SK-N-SH (cell line): ENCODE measurements around the gene THEMIS2. TPM values are rescaled to one million over a fixed set of nuclear protein-coding genes. Genes with fewer than 3 reads are reported as not detected.

ENCODE experiments used
- CTCF ChIA-PET: fragments of 300-600, 350-600 bp; formaldehyde crosslinking; extraction: SDS; loops from one replicate; lab custom pipeline; 2021; lab: Yijun Ruan, JAX
- POLR2A ChIA-PET: fragments of 350-600 bp; sonication (Branson Sonifier 250); formaldehyde crosslinking; extraction: SDS; loops from one replicate; lab custom pipeline; 2020; ENCODE audit warnings: antibody characterized with exemption, inconsistent platforms; lab: Yijun Ruan, JAX
- DNase-seq: peaks from one replicate; pipeline ENCODE4 v3.0.0; 2012
- H2AFZ ChIP-seq: fragments of 200-600 bp; sonication (generic); 2 replicates; pipeline ENCODE4 v1.8.1; 2016; ENCODE audit warnings: antibody characterized with exemption, mild to moderate bottlenecking, low read depth
- H3F3A ChIP-seq: fragments of 200-600 bp; sonication (generic); replicated peaks from 2 replicates; pipeline ENCODE3; 2016; ENCODE audit warnings: antibody characterized with exemption, mild to moderate bottlenecking; ENCODE audit not compliant: insufficient read depth
- H3K27ac ChIP-seq, 2 experiments: fragments of 200-500 bp in 1 of 2; fragments of 200-600 bp in 1 of 2; sonication (Bioruptor generic) in 1 of 2; sonication (generic), shearing (Covaris generic) in 1 of 2; 2 replicates each; pipeline versions ENCODE4 v1.5.1 to v1.6.1; 2014 to 2016; ENCODE audit warnings: low read depth in 2 of 2, inconsistent platforms in 1 of 2, low read length in 1 of 2, mild to moderate bottlenecking in 1 of 2, mixed read lengths in 1 of 2
- H3K27me3 ChIP-seq: fragments of 200-600 bp; sonication (generic), shearing (Covaris generic); 2 replicates; pipeline ENCODE4 v1.6.1; 2016; ENCODE audit warnings: mixed run types; ENCODE audit not compliant: insufficient read depth
- H3K36me3 ChIP-seq, 2 experiments: fragments of 200-500 bp in 1 of 2; fragments of 200-600 bp in 1 of 2; sonication (Bioruptor generic) in 1 of 2; sonication (generic) in 1 of 2; replicated peaks in 1 of 2; 2 replicates each; pipeline versions ENCODE3 to v1.5.1; 2014 to 2016; ENCODE audit warnings: low read length in 1 of 2, mild to moderate bottlenecking in 1 of 2; ENCODE audit not compliant: insufficient read depth in 2 of 2, control insufficient read depth in 1 of 2
- H3K4me1 ChIP-seq, 2 experiments: fragments of 200-500 bp in 1 of 2; fragments of 200-600 bp in 1 of 2; sonication (Bioruptor generic) in 1 of 2; sonication (generic), shearing (Covaris generic) in 1 of 2; 2 replicates each; pipeline versions ENCODE4 v1.5.1 to v1.6.1; 2014 to 2016; ENCODE audit warnings: low read depth in 1 of 2, low read length in 1 of 2, mixed run types in 1 of 2; ENCODE audit not compliant: insufficient read depth in 2 of 2, control insufficient read depth in 1 of 2
- H3K4me2 ChIP-seq: fragments of 200-600 bp; sonication (generic), shearing (Covaris generic); 2 replicates; pipeline ENCODE4 v1.6.1; 2017; ENCODE audit warnings: mixed run types
- H3K4me3 ChIP-seq, 2 experiments: fragments of 200-500 bp in 1 of 2; fragments of 200-600 bp in 1 of 2; sonication (Bioruptor generic) in 1 of 2; sonication (generic), shearing (Covaris generic) in 1 of 2; 2 replicates each; pipeline versions ENCODE4 v1.5.1 to v1.8.1; 2014 to 2016; ENCODE audit warnings: low read depth in 2 of 2, inconsistent platforms in 1 of 2, low read length in 1 of 2, mild to moderate bottlenecking in 1 of 2, mixed read lengths in 1 of 2, moderate library complexity in 1 of 2
- H3K79me2 ChIP-seq: fragments of 200-600 bp; sonication (generic); 2 replicates; pipeline ENCODE4 v1.8.1; 2017; ENCODE audit warnings: mild to moderate bottlenecking; ENCODE audit not compliant: insufficient read depth
- H3K9ac ChIP-seq: fragments of 200-600 bp; sonication (generic); 2 replicates; pipeline ENCODE4 v1.6.1; 2017; ENCODE audit warnings: mixed run types
- H3K9me2 ChIP-seq: fragments of 200-600 bp; sonication (generic); 2 replicates; pipeline ENCODE4 v1.6.1; 2017; ENCODE audit warnings: mixed run types
- H3K9me3 ChIP-seq: fragments of 200-600 bp; sonication (generic); 2 replicates; pipeline ENCODE4 v1.6.1; 2017; ENCODE audit warnings: mixed run types, mild to moderate bottlenecking, moderate library complexity
- H4K20me1 ChIP-seq: fragments of 200-600 bp; sonication (generic); 2 replicates; pipeline ENCODE4 v1.6.1; 2017; ENCODE audit warnings: mild to moderate bottlenecking, mixed run types; ENCODE audit not compliant: insufficient read depth
- CHD2 ChIP-seq: fragments of 150-350 bp; IDR thresholded peaks from 2 replicates; pipeline ENCODE4 v1.6.1; 2018; ENCODE audit warnings: low read length; ENCODE audit not compliant: partially characterized antibody
- CTCF ChIP-seq: fragments of 200-600 bp; sonication (generic); IDR thresholded peaks from 2 replicates; pipeline ENCODE4 v1.6.1; 2017; ENCODE audit warnings: antibody characterized with exemption, mild to moderate bottlenecking, moderate library complexity
- ELF1 ChIP-seq: IDR thresholded peaks from 2 replicates; pipeline ENCODE4 v1.4.0; 2012
- EP300 ChIP-seq, 2 experiments: IDR thresholded peaks; 2 replicates each; pipeline versions ENCODE4 v1.4.0 to v1.6.1; 2012; ENCODE audit warnings: borderline replicate concordance in 1 of 2, low read depth in 1 of 2, low read length in 1 of 2
- EZH2phosphoT487 ChIP-seq: fragments of 200-600 bp; sonication (generic); IDR thresholded peaks from 2 replicates; pipeline ENCODE4 v1.6.1; 2017; ENCODE audit warnings: low read depth, mixed run types, mild to moderate bottlenecking, antibody characterized with exemption, moderate library complexity, borderline replicate concordance
- FOSL2 ChIP-seq: IDR thresholded peaks from 2 replicates; pipeline ENCODE4 v1.4.0; 2012; ENCODE audit warnings: low read depth, mild to moderate bottlenecking, moderate library complexity, borderline replicate concordance
- FOXM1 ChIP-seq: IDR thresholded peaks from 2 replicates; pipeline ENCODE4 v1.4.0; 2012; ENCODE audit warnings: low read depth, mild to moderate bottlenecking
- GABPA ChIP-seq: IDR thresholded peaks from 2 replicates; pipeline ENCODE4 v1.4.0; 2012; ENCODE audit warnings: low read depth, mild to moderate bottlenecking
- IRF3 ChIP-seq: fragments of 150-350 bp; IDR thresholded peaks from 2 replicates; pipeline ENCODE4 v1.6.1; 2016; ENCODE audit warnings: mild to moderate bottlenecking, low read depth, low read length
- JUND ChIP-seq: IDR thresholded peaks from 2 replicates; pipeline ENCODE4 v1.4.0; 2012
- NFIC ChIP-seq: IDR thresholded peaks from 2 replicates; pipeline ENCODE4 v1.4.0; 2012; ENCODE audit warnings: borderline replicate concordance
- NRF1 ChIP-seq: IDR thresholded peaks from 2 replicates; pipeline ENCODE4 v1.6.1; 2012; ENCODE audit warnings: low read depth, mild to moderate bottlenecking, low read length
- POLR2AphosphoS5 ChIP-seq: IDR thresholded peaks from 2 replicates; pipeline ENCODE4 v1.6.1; 2012; ENCODE audit warnings: low read depth, low read length
- RAD21 ChIP-seq: IDR thresholded peaks from 2 replicates; pipeline ENCODE4 v1.6.1; 2012; ENCODE audit warnings: mild to moderate bottlenecking, low read length
- RCOR1 ChIP-seq: fragments of 150-350 bp; IDR thresholded peaks from 2 replicates; pipeline ENCODE4 v1.6.1; 2017; ENCODE audit warnings: antibody characterized with exemption, low read length
- SIN3A ChIP-seq: IDR thresholded peaks from 2 replicates; pipeline ENCODE4 v1.6.1; 2012; ENCODE audit warnings: low read depth, mild to moderate bottlenecking, low read length, moderate library complexity, borderline replicate concordance
- TAF1 ChIP-seq: IDR thresholded peaks from 2 replicates; pipeline ENCODE4 v1.6.1; 2012; ENCODE audit warnings: low read depth, mild to moderate bottlenecking, low read length, moderate library complexity, borderline replicate concordance
- TEAD4 ChIP-seq: IDR thresholded peaks from 2 replicates; pipeline ENCODE4 v1.4.0; 2012; ENCODE audit warnings: mild to moderate bottlenecking, borderline replicate concordance; ENCODE audit not compliant: insufficient read depth
- USF1 ChIP-seq: IDR thresholded peaks from 2 replicates; pipeline ENCODE4 v1.4.0; 2012; ENCODE audit warnings: low read depth, borderline replicate concordance
- YY1 ChIP-seq: IDR thresholded peaks from 2 replicates; pipeline ENCODE4 v1.4.0; 2012; ENCODE audit warnings: low read depth, mild to moderate bottlenecking
- WGBS: methylation state at CpG from one replicate; pipeline ENCODE4 v1.1.6; 2017; ENCODE audit warnings: low lambda C conversion rate; 5-methylcytosine and 5-hydroxymethylcytosine counted together
- polyA plus RNA-seq, 3 experiments: library from polyadenylated mRNA; depleted of rRNA; stranded (reverse); fragments of >200 nt; gene quantifications; 2 replicates each; pipeline ENCODE4 v1.2.3, GENCODE V29; 2012

Gene THEMIS2
- polyA plus RNA-seq, 1 of the 3 experiments (the other 2 are of a cell fraction): 4.1 TPM

- 80% methylated on average over 3 of the region's 3 CpGs for WGBS
- Histone ChIP-seq H3K4me1 (peaks cover 0 to 9% of the 10 kb centered on the region in 2 experiments; a peak in 2 of 4 replicates), H3K9me2 (no peaks in the 10 kb centered on the region), H3K27me3 (no peaks in the 10 kb centered on the region), H4K20me1 (peaks cover 4% of the 10 kb centered on the region), H3K4me3 (no peak overlapping the region), H3K27ac (no peak overlapping the region), H3K4me2 (no peak overlapping the region), H3K36me3 (peaks cover 32 to 40% of the 10 kb centered on the region in 2 experiments), H3K9me3 (no peaks in the 10 kb centered on the region), H3K79me2 (peaks cover 78% of the 10 kb centered on the region), H2AFZ (no peak overlapping the region), H3F3A (peaks cover 6% of the 10 kb centered on the region)
- ChIA-PET CTCF (interaction anchor here (1.0 to 2.2 kb wide), 2 partner anchors 24 to 164 kb away, joined by 5 to 7 read pairs; no protein-coding TSS in a partner anchor), POLR2A (no interaction called here)
- DNase-seq: no peak
- no peak for TF ChIP-seq ELF1
- TF ChIP-seq FOXM1: no peak
- TF ChIP-seq FOSL2: no peak
- no peak for TF ChIP-seq RCOR1
- TF ChIP-seq TAF1: no peak
- no peak for TF ChIP-seq IRF3
- no peak for TF ChIP-seq EZH2phosphoT487
- no peak for TF ChIP-seq CTCF
- TF ChIP-seq YY1: no peak
- TF ChIP-seq, all 33 proteins: peak for 0
- H3K9ac ChIP-seq: no peak overlapping the region
These were observed 38.9 kb upstream of the THEMIS2 start for GRCh38 chr1:27833470-27833869.

GRCh38 chr1:27835046-27835445 lies 37.3 kb upstream of the THEMIS2 start:
- Histone ChIP-seq H3K4me2 (no peak overlapping the region), H3K9me2 (no peaks in the 10 kb centered on the region), H3K4me3 (no peak overlapping the region), H3K36me3 (peaks cover 37 to 54% of the 10 kb centered on the region in 2 experiments), H4K20me1 (peaks cover 4% of the 10 kb centered on the region), H3K27ac (no peak overlapping the region), H2AFZ (no peak overlapping the region), H3K27me3 (no peaks in the 10 kb centered on the region), H3K9me3 (no peaks in the 10 kb centered on the region)
- CTCF ChIA-PET: interaction anchor here (1.1 to 1.8 kb wide), 3 partner anchors 23 to 109 kb away, joined by 3 to 5 read pairs (median 3); partner anchors contain the start of gene FAM76A
- no peak for DNase-seq
- TF ChIP-seq POLR2AphosphoS5 (no peak), CHD2 (no peak), JUND (no peak), IRF3 (no peak), USF1 (no peak), TEAD4 (no peak), RAD21 (no peak), YY1 (no peak), GABPA (no peak), NFIC (no peak), SIN3A (no peak), NRF1 (no peak), EP300 (IDR thresholded peaks at IDR 0.05; ENCODE audit: borderline replicate concordance in 1 of 2, low read depth in 1 of 2, low read length in 1 of 2) (no peak)
- TF ChIP-seq, all 33 proteins: peak for 0
- Histone ChIP-seq H3K9ac (no peak overlapping the region), H3K4me1 (peaks cover 0 to 9% of the 10 kb centered on the region in 2 experiments; a peak in 2 of 4 replicates), H3F3A (peaks cover 6% of the 10 kb centered on the region), H3K79me2 (peaks cover 94% of the 10 kb centered on the region)
- POLR2A ChIA-PET: no interaction called here
